WTC11 (cell line): ENCODE data around the gene CRADD. TPM values are rescaled to one million over a fixed set of nuclear protein-coding genes. Genes with fewer than 3 reads are reported as not detected.

Source experiments
- ATAC-seq: fragments of 200-7000 bp; cut with Tn5 transposase; 2 replicates; pipeline ENCODE4 v1.10.0; 2021; ENCODE audit warnings: mild to moderate bottlenecking, moderate library complexity
- CTCF ChIA-PET: fragments of 300-600 bp; sonication (Branson Sonifier 250); formaldehyde crosslinking; loops from one replicate; lab custom pipeline; 2021; ENCODE audit warnings: antibody characterized with exemption; lab: Charles Lee
- POLR2A ChIA-PET: fragments of 350-600 bp; sonication (Branson Sonifier 250); formaldehyde crosslinking; loops from one replicate; lab custom pipeline; 2021; ENCODE audit warnings: antibody characterized with exemption; lab: Charles Lee
- DNase-seq: peaks from one replicate; pipeline ENCODE4 v3.0.0; 2021; ENCODE audit warnings: low spot score
- H3K27ac Mint-ChIP-seq: 2 replicates; pipeline ENCODE4 v1.8.0; 2021; ENCODE audit warnings: mixed read lengths
- H3K27me3 Mint-ChIP-seq: 2 replicates; pipeline ENCODE4 v1.8.0; 2021; ENCODE audit warnings: low read depth, mild to moderate bottlenecking, moderate library complexity, mixed read lengths
- H3K36me3 Mint-ChIP-seq: 2 replicates; pipeline ENCODE4 v1.8.0; 2021; ENCODE audit warnings: mixed read lengths
- H3K4me1 Mint-ChIP-seq: 2 replicates; pipeline ENCODE4 v1.8.0; 2022; ENCODE audit warnings: mixed read lengths
- H3K4me3 Mint-ChIP-seq: 2 replicates; pipeline ENCODE4 v1.8.0; 2021; ENCODE audit warnings: mild to moderate bottlenecking, moderate library complexity, mixed read lengths
- H3K9me3 Mint-ChIP-seq: 2 replicates; pipeline ENCODE4 v1.8.0; 2021; ENCODE audit warnings: mixed read lengths
- ATF6 ChIP-seq: sonication (generic); formaldehyde crosslinking; IDR thresholded peaks from 2 replicates; pipeline ENCODE4 v1.8.1; 2023; ENCODE audit warnings: mild to moderate bottlenecking, missing genetic modification reagents
- EMX1 ChIP-seq: fragments of 250-450 bp; sonication (Bioruptor Pico); IDR thresholded peaks from 2 replicates; pipeline ENCODE4 v1.8.0; 2021; ENCODE audit warnings: mild to moderate bottlenecking
- FOXJ3 ChIP-seq: sonication (generic); formaldehyde crosslinking; IDR thresholded peaks from 2 replicates; pipeline ENCODE4 v1.9.0; 2021; ENCODE audit warnings: missing genetic modification reagents, mild to moderate bottlenecking, borderline replicate concordance
- FOXP1 ChIP-seq: sonication (generic); formaldehyde crosslinking; IDR thresholded peaks from 2 replicates; pipeline ENCODE4 v1.8.0; 2022; ENCODE audit warnings: missing genetic modification reagents, mild to moderate bottlenecking, moderate library complexity, borderline replicate concordance
- GTF2I ChIP-seq: fragments of 250-450 bp; sonication (Bioruptor Pico); conservative IDR thresholded peaks from 2 replicates; pipeline ENCODE4 v1.4.0; 2021; ENCODE audit warnings: mild to moderate bottlenecking
- HMGA2 ChIP-seq: fragments of 250-450 bp; sonication (Bioruptor Pico); IDR thresholded peaks from 2 replicates; pipeline ENCODE4 v1.4.0; 2021; ENCODE audit warnings: mild to moderate bottlenecking, moderate library complexity
- NFYB ChIP-seq: sonication (generic); formaldehyde crosslinking; conservative IDR thresholded peaks from 2 replicates; pipeline ENCODE4 v1.8.0; 2022; ENCODE audit warnings: low read depth, missing genetic modification reagents
- NR1H2 ChIP-seq: sonication (generic); formaldehyde crosslinking; IDR thresholded peaks from 2 replicates; pipeline ENCODE4 v1.9.0; 2021; ENCODE audit warnings: mild to moderate bottlenecking, moderate library complexity, missing genetic modification reagents
- NR2C2 ChIP-seq: sonication (generic); formaldehyde crosslinking; IDR thresholded peaks from 2 replicates; pipeline ENCODE4 v1.8.0; 2022; ENCODE audit warnings: mild to moderate bottlenecking, missing genetic modification reagents
- OVOL2 ChIP-seq: fragments of 250-450 bp; sonication (Bioruptor Pico); IDR thresholded peaks from 2 replicates; pipeline ENCODE4 v1.9.0; 2021; ENCODE audit warnings: mild to moderate bottlenecking, borderline replicate concordance
- STAT6 ChIP-seq: sonication (generic); formaldehyde crosslinking; conservative IDR thresholded peaks from 2 replicates; pipeline ENCODE4 v1.8.1; 2023; ENCODE audit warnings: mild to moderate bottlenecking, low read depth, missing genetic modification reagents, moderate library complexity
- ZNF317 ChIP-seq: sonication (generic); formaldehyde crosslinking; IDR thresholded peaks from 2 replicates; pipeline ENCODE4 v1.8.1; 2023; ENCODE audit warnings: low read depth, mild to moderate bottlenecking, moderate library complexity, missing genetic modification reagents, borderline replicate concordance
- total RNA-seq: library from RNA; stranded (reverse); gene quantifications from 3 replicates; pipeline ENCODE4 v1.2.3, GENCODE V29; 2021
- TF ChIP-seq, protein P1 (sequence below): fragments of 200-600 bp; IDR thresholded peaks from 2 replicates; pipeline ENCODE4 v1.8.0; 2022; ENCODE audit warnings: antibody characterized with exemption

CRADD gene
- total RNA-seq, 1 experiment from 2014 or later, result 11.6 TPM

- TF ChIP-seq, protein P1, sequence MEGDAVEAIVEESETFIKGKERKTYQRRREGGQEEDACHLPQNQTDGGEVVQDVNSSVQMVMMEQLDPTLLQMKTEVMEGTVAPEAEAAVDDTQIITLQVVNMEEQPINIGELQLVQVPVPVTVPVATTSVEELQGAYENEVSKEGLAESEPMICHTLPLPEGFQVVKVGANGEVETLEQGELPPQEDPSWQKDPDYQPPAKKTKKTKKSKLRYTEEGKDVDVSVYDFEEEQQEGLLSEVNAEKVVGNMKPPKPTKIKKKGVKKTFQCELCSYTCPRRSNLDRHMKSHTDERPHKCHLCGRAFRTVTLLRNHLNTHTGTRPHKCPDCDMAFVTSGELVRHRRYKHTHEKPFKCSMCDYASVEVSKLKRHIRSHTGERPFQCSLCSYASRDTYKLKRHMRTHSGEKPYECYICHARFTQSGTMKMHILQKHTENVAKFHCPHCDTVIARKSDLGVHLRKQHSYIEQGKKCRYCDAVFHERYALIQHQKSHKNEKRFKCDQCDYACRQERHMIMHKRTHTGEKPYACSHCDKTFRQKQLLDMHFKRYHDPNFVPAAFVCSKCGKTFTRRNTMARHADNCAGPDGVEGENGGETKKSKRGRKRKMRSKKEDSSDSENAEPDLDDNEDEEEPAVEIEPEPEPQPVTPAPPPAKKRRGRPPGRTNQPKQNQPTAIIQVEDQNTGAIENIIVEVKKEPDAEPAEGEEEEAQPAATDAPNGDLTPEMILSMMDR, result no peak
- no peak for TF ChIP-seq ZNF317
- TF ChIP-seq NR2C2, result no peak
- TF ChIP-seq OVOL2, result no peak
- no peak for TF ChIP-seq FOXP1 (CRISPR knock-in tag)
- TF ChIP-seq EMX1, result no peak
- no peak for TF ChIP-seq ATF6 (CRISPR knock-in tag)
These were observed 164.5 kb downstream of the CRADD start (continued) for GRCh38 chr12:93841671-93842070.

GRCh38 chr12:93844164-93844784 lies 167.1 kb downstream of the CRADD start:
- ChIA-PET CTCF (no interaction called here), POLR2A (interaction anchor here (0.5 kb wide), 1 partner anchor 244 kb away, joined by 3 read pairs; no protein-coding TSS in a partner anchor)
- H3K27ac Mint-ChIP-seq, result no peak overlapping the region; the same call in 1 of the 2 replicates
- peaks cover 9% of the 10 kb centered on the region for H3K9me3 Mint-ChIP-seq
- no peaks in the 10 kb centered on the region for H3K27me3 Mint-ChIP-seq
- TF ChIP-seq FOXJ3 (CRISPR knock-in tag) (no peak), GTF2I (CRISPR knock-in tag) (no peak)
- peaks cover 12% of the 10 kb centered on the region for H3K4me1 Mint-ChIP-seq
- no peak for ATAC-seq
- DNase-seq, result no peak
- no peaks in the 10 kb centered on the region for H3K36me3 Mint-ChIP-seq
- H3K4me3 Mint-ChIP-seq, result no peak overlapping the region

DNA sequence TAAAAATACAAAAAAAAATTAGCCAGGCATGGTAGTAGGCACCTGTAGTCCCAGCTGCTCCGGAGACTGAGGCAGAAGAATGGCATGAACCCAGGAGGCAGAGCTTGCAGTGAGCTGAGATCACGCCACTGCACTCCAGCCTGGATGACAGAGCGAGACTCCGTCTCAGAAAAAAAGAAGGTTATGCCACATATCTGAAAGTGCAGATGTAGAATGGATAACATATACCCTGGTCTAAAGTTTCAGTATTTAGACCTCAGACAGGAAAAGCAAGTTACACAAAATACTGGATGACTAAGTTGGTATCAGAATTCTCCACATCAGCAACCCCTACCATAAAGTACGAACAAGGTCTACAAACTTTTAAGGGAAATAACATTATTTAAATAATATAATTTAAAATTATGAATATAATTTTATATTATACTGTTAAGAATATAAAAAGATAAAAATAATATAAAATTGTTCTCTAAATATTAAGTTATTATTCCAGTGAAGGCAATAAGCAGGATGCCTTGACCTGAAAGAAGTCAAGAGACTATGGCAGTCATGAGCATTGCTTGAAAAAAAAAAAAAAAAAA lies 169.9 kb downstream of the CRADD start:
- no peaks in the 10 kb centered on the region for H3K36me3 Mint-ChIP-seq
- TF ChIP-seq NR1H2, result no peak
- no peak for TF ChIP-seq NFYB (CRISPR knock-in tag)
- TF ChIP-seq STAT6 (CRISPR knock-in tag), result no peak
- TF ChIP-seq, protein P1, result no peak
- peak; percentile 94 for TF ChIP-seq HMGA2 (CRISPR knock-in tag)
- ChIA-PET POLR2A (no interaction called here), CTCF (no interaction called here)
- peaks cover 11% of the 10 kb centered on the region for H3K4me1 Mint-ChIP-seq
- H3K4me3 Mint-ChIP-seq, result no peak overlapping the region
- H3K27ac Mint-ChIP-seq, result no peak overlapping the region
- ATAC-seq (no peak), DNase-seq (no peak)
- peaks cover 9% of the 10 kb centered on the region for H3K9me3 Mint-ChIP-seq
- no peaks in the 10 kb centered on the region for H3K27me3 Mint-ChIP-seq
